H9 (cell line): ENCODE data around the gene ANO6. TPM values are rescaled to one million over a fixed set of nuclear protein-coding genes. Genes with fewer than 3 reads are reported as not detected.

Source experiments
- DNase-seq: peaks from one replicate; pipeline ENCODE4 v3.0.0-alpha.2; 2017
- H2AFZ ChIP-seq: one replicate; pipeline ENCODE4 v1.6.1; 2013; ENCODE audit warnings: mild to moderate bottlenecking, low read length, control low read depth, moderate library complexity
- H2AK5ac ChIP-seq: 2 replicates; pipeline ENCODE4 v1.6.1; 2013; ENCODE audit warnings: low read length, control low read depth, mixed read lengths; ENCODE audit not compliant: insufficient read length
- H2BK120ac ChIP-seq: one replicate; pipeline ENCODE4 v1.6.1; 2013; ENCODE audit warnings: low read depth, mild to moderate bottlenecking, low read length, control low read depth, inconsistent platforms; ENCODE audit not compliant: poor library complexity, severe bottlenecking
- H2BK12ac ChIP-seq: 2 replicates; pipeline ENCODE4 v1.6.1; 2013; ENCODE audit warnings: low read length, control low read depth, mixed read lengths, low read depth; ENCODE audit not compliant: insufficient read length
- H2BK15ac ChIP-seq: 2 replicates; pipeline ENCODE4 v1.6.1; 2013; ENCODE audit warnings: low read depth, low read length, control low read depth
- H2BK20ac ChIP-seq: one replicate; pipeline ENCODE4 v1.6.1; 2013; ENCODE audit warnings: low read depth, mild to moderate bottlenecking, low read length, control low read depth, inconsistent platforms; ENCODE audit not compliant: poor library complexity, severe bottlenecking
- H2BK5ac ChIP-seq: 2 replicates; pipeline ENCODE4 v1.6.1; 2013; ENCODE audit warnings: low read length, control low read depth, mixed read lengths; ENCODE audit not compliant: insufficient read length
- H3K14ac ChIP-seq: 2 replicates; pipeline ENCODE4 v1.6.1; 2013; ENCODE audit warnings: low read length, control low read depth; ENCODE audit not compliant: insufficient read depth
- H3K18ac ChIP-seq: 2 replicates; pipeline ENCODE4 v1.6.1; 2013; ENCODE audit warnings: low read depth, mild to moderate bottlenecking, mixed read lengths, low read length, control low read depth; ENCODE audit not compliant: insufficient read length
- H3K23ac ChIP-seq: 2 replicates; pipeline ENCODE4 v1.6.1; 2013; ENCODE audit warnings: low read length, control low read depth, mixed read lengths, low read depth; ENCODE audit not compliant: insufficient read length
- H3K23me2 ChIP-seq: 2 replicates; pipeline ENCODE4 v1.6.1; 2013; ENCODE audit warnings: low read depth, mild to moderate bottlenecking, mixed read lengths, low read length, control low read depth; ENCODE audit not compliant: insufficient read length, poor library complexity, severe bottlenecking
- H3K27ac ChIP-seq: 2 replicates; pipeline ENCODE4 v1.5.1; 2013; ENCODE audit warnings: low read length, control low read depth, mixed read lengths, low read depth; ENCODE audit not compliant: insufficient read length
- H3K27me3 ChIP-seq: 2 replicates; pipeline ENCODE4 v1.6.1; 2013; ENCODE audit warnings: low read length, control low read depth, inconsistent platforms; ENCODE audit not compliant: insufficient read depth
- H3K4ac ChIP-seq: 2 replicates; pipeline ENCODE4 v1.6.1; 2013; ENCODE audit warnings: low read depth, mild to moderate bottlenecking, control low read depth, inconsistent platforms, low read length, moderate library complexity
- H3K4me1 ChIP-seq: 2 replicates; pipeline ENCODE4 v1.6.1; 2013; ENCODE audit warnings: low read length, control low read depth, inconsistent platforms; ENCODE audit not compliant: insufficient read depth
- H3K4me2 ChIP-seq: 2 replicates; pipeline ENCODE4 v1.6.1; 2013; ENCODE audit warnings: low read length, control low read depth, mixed read lengths; ENCODE audit not compliant: insufficient read length, insufficient read depth
- H3K56ac ChIP-seq: 2 replicates; pipeline ENCODE4 v1.6.1; 2013; ENCODE audit warnings: low read depth, mild to moderate bottlenecking, mixed read lengths, low read length, control low read depth; ENCODE audit not compliant: insufficient read length
- H3K79me1 ChIP-seq: 2 replicates; pipeline ENCODE4 v1.6.1; 2013; ENCODE audit warnings: low read depth, mild to moderate bottlenecking, moderate library complexity, low read length, control low read depth, inconsistent platforms; ENCODE audit not compliant: insufficient read depth, poor library complexity, severe bottlenecking
- H3K79me2 ChIP-seq: 2 replicates; pipeline ENCODE4 v1.6.1; 2013; ENCODE audit warnings: low read length, control low read depth, inconsistent platforms; ENCODE audit not compliant: insufficient read depth
- H3K9ac ChIP-seq: 2 replicates; pipeline ENCODE4 v1.6.1; 2013; ENCODE audit warnings: low read length, control low read depth, mixed read lengths; ENCODE audit not compliant: insufficient read length; ENCODE audit errors: extremely low read depth
- H3K9me3 ChIP-seq: one replicate; pipeline ENCODE4 v1.6.1; 2013; ENCODE audit warnings: low read depth, low read length, inconsistent platforms; ENCODE audit not compliant: control insufficient read depth
- H3T11ph ChIP-seq: one replicate; pipeline ENCODE4 v1.6.1; 2013; ENCODE audit warnings: mild to moderate bottlenecking, low read length, control low read depth, inconsistent platforms
- H4K20me1 ChIP-seq: one replicate; pipeline ENCODE4 v1.6.1; 2013; ENCODE audit not compliant: control insufficient read depth, insufficient read length, insufficient read depth
- H4K5ac ChIP-seq: 2 replicates; pipeline ENCODE4 v1.6.1; 2013; ENCODE audit warnings: low read depth, mild to moderate bottlenecking, mixed read lengths, low read length, control low read depth; ENCODE audit not compliant: insufficient read length
- H4K8ac ChIP-seq: replicated peaks from 2 replicates; pipeline ENCODE4 v1.6.1; 2013; ENCODE audit warnings: low read length, control low read depth, mixed read lengths, low read depth; ENCODE audit not compliant: insufficient read length
- H4K91ac ChIP-seq: 2 replicates; pipeline ENCODE4 v1.6.1; 2013; ENCODE audit warnings: low read depth, mild to moderate bottlenecking, moderate library complexity, mixed read lengths, low read length, control low read depth; ENCODE audit not compliant: insufficient read length
- H3K27ac Mint-ChIP-seq, 3 experiments: 2 replicates in 2 of 3; 3 replicates in 1 of 3; pipeline ENCODE4 v1.8.0; 2020 to 2021; ENCODE audit warnings: mixed read lengths in 3 of 3, mild to moderate bottlenecking in 1 of 3, moderate library complexity in 1 of 3
- H3K27me3 Mint-ChIP-seq: 2 replicates; pipeline ENCODE4 v1.8.0; 2021; ENCODE audit warnings: low read depth, mild to moderate bottlenecking, moderate library complexity, mixed read lengths
- H3K36me3 Mint-ChIP-seq, 3 experiments: 2 replicates in 2 of 3; 3 replicates in 1 of 3; pipeline ENCODE4 v1.8.0; 2020 to 2021; ENCODE audit warnings: low read depth in 3 of 3, mixed read lengths in 3 of 3; ENCODE audit not compliant: insufficient read depth in 1 of 3
- H3K4me1 Mint-ChIP-seq, 2 experiments: 2 replicates each; pipeline ENCODE4 v1.8.0; 2020; ENCODE audit warnings: mixed read lengths in 2 of 2
- H3K4me3 Mint-ChIP-seq, 2 experiments: 2 replicates in 1 of 2; 3 replicates in 1 of 2; pipeline ENCODE4 v1.8.0; 2020 to 2021; ENCODE audit warnings: mild to moderate bottlenecking in 2 of 2, mixed read lengths in 2 of 2, moderate library complexity in 1 of 2
- H3K9me3 Mint-ChIP-seq, 2 experiments: 2 replicates in 1 of 2; 3 replicates in 1 of 2; pipeline ENCODE4 v1.8.0; 2020; ENCODE audit warnings: mild to moderate bottlenecking in 2 of 2, mixed read lengths in 2 of 2, moderate library complexity in 1 of 2
- CTCF ChIP-seq: fragments of 200-600 bp; sonication (generic); conservative IDR thresholded peaks from 3 replicates; pipeline ENCODE4 v1.8.0; 2021; ENCODE audit warnings: antibody characterized with exemption, mild to moderate bottlenecking
- WGBS: extraction: QIAGEN DNeasy Blood & Tissue Kit; methylation state at CpG from one replicate; pipeline ENCODE4 v1.1.7; 2013; ENCODE audit warnings: missing lambda C conversion rate, low lambda C conversion rate, mixed read lengths; ENCODE audit not compliant: insufficient read length; ENCODE audit errors: extremely low coverage; 5-methylcytosine and 5-hydroxymethylcytosine counted together
- total RNA-seq: library from RNA; stranded (reverse); gene quantifications from 2 replicates; pipeline ENCODE4 v1.2.1, GENCODE V29; 2021

ANO6 gene
- total RNA-seq, 1 experiment from 2014 or later, result 24.3 TPM

- WGBS, result no CpG with 5 or more reads among the region's 5 CpGs
- Histone ChIP-seq H3K23ac (no peak overlapping the region), H3K27ac (no peak overlapping the region)
Measured at GRCh38 chr12:45432710-45433109, 216.8 kb downstream of the ANO6 start.

More at GRCh38 chr12:45432710-45433109, 216.8 kb downstream of the ANO6 start:
- no peaks in the 10 kb centered on the region for H4K20me1 ChIP-seq
- no peak overlapping the region for H2BK120ac ChIP-seq
- H3T11ph ChIP-seq, result no peak overlapping the region
- peaks cover 40% of the 10 kb centered on the region in 2 experiments for H3K4me1 Mint-ChIP-seq
- H2BK20ac ChIP-seq, result no peak overlapping the region
- H2AFZ ChIP-seq, result no peak overlapping the region
- no peaks in the 10 kb centered on the region for H3K9me3 ChIP-seq
- H3K14ac ChIP-seq, result no peak overlapping the region
- H3K27me3 Mint-ChIP-seq, result peaks cover 36% of the 10 kb centered on the region
- DNase-seq, result no peak
- peaks cover 4% of the 10 kb centered on the region; the same call in 1 of the 2 replicates for H3K4me1 ChIP-seq
- H3K79me2 ChIP-seq, result no peaks in the 10 kb centered on the region
- no peak overlapping the region for H4K5ac ChIP-seq
- H3K27ac Mint-ChIP-seq, result no peak overlapping the region; a peak in 1 of 7 replicates
- H2BK15ac ChIP-seq, result no peak overlapping the region
- H4K91ac ChIP-seq, result no peak overlapping the region
- H3K9ac ChIP-seq, result no peak overlapping the region
- H3K18ac ChIP-seq, result no peak overlapping the region
- H4K8ac ChIP-seq, result no peak overlapping the region
- no peak overlapping the region for H3K4me3 Mint-ChIP-seq
- no peaks in the 10 kb centered on the region for H3K9me3 Mint-ChIP-seq
- H3K79me1 ChIP-seq, result no peaks in the 10 kb centered on the region
- no peak overlapping the region for H2BK12ac ChIP-seq
- no peaks in the 10 kb centered on the region for H3K23me2 ChIP-seq
- no peak overlapping the region for H3K4ac ChIP-seq
- H3K36me3 Mint-ChIP-seq, result peaks cover 4 to 14% (median 7%) of the 10 kb centered on the region in 3 experiments; a peak in 5 of 7 replicates
- H2AK5ac ChIP-seq, result no peak overlapping the region
- no peak for TF ChIP-seq CTCF
- H3K56ac ChIP-seq, result no peak overlapping the region
- H3K27me3 ChIP-seq, result no peaks in the 10 kb centered on the region
- H2BK5ac ChIP-seq, result no peak overlapping the region
- H3K4me2 ChIP-seq, result no peak overlapping the region
